ENCODE measurements around the gene SMS. TPM values are rescaled to one million over a fixed set of nuclear protein-coding genes. Genes with fewer than 3 reads are reported as not detected.

SMS gene
- total and polyA plus RNA-seq, 2 experiments from 2014 or later: 185 to 274 TPM

DNA sequence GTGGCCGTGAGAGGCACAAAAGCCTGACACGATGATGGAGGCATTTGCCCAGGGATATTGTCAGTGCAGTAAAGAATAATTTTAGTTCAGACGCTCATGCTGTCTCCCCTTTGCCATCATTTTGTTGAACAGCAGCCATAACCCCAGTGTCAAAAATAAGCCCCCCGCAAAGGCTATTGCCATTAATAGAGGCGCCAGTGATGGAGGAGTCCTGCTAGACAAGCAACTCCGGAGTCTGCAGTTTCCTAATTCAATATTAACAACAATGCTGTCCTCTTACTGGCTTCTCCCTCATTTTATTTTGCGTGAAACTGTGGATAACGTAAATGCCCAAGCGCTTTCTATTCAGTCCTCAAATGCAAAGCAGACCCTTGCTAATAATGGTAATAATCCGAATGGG lies 603 bp upstream of the SMS start:
- DNase-seq (ENCODE audit: low spot score) (no peak), ATAC-seq (no peak)
- no peaks in the 10 kb centered on the region; the same call in 2 of the 3 replicates for H3K9me3 Mint-ChIP-seq
- H3K4me3 Mint-ChIP-seq: peak overlapping the region; percentile 73
- no peaks in the 10 kb centered on the region for H3F3A ChIP-seq (replicated peaks; ENCODE audit: low read depth)
- H3K27ac ChIP-seq (ENCODE audit: low read depth): no peak overlapping the region
- peaks cover 5% of the 10 kb centered on the region; the same call in 1 of the 2 replicates for H4K20me1 ChIP-seq (replicated peaks; ENCODE audit: insufficient read depth)
- H3K27ac Mint-ChIP-seq: peak overlapping the region; percentile 52; the same call in 1 of the 2 replicates
- peaks cover 38% of the 10 kb centered on the region for H3K79me2 ChIP-seq (replicated peaks; ENCODE audit: insufficient read depth)
- H3K36me3 Mint-ChIP-seq (ENCODE audit: low read depth): peaks cover 11% of the 10 kb centered on the region
- peak overlapping the region; percentile 82 for H3K4me2 ChIP-seq
- H3K4me3 ChIP-seq: peak overlapping the region; percentile 53
- TF ChIP-seq POLR2AphosphoS5 (IDR thresholded peaks at IDR 0.05; ENCODE audit: low read depth): no peak
- TF ChIP-seq NANOG (IDR thresholded peaks at IDR 0.05; ENCODE audit: borderline replicate concordance): no peak
- TF ChIP-seq EZH2phosphoT487 (IDR thresholded peaks at IDR 0.05; ENCODE audit: unreplicated experiment): no peak
- TF ChIP-seq, protein P1, sequence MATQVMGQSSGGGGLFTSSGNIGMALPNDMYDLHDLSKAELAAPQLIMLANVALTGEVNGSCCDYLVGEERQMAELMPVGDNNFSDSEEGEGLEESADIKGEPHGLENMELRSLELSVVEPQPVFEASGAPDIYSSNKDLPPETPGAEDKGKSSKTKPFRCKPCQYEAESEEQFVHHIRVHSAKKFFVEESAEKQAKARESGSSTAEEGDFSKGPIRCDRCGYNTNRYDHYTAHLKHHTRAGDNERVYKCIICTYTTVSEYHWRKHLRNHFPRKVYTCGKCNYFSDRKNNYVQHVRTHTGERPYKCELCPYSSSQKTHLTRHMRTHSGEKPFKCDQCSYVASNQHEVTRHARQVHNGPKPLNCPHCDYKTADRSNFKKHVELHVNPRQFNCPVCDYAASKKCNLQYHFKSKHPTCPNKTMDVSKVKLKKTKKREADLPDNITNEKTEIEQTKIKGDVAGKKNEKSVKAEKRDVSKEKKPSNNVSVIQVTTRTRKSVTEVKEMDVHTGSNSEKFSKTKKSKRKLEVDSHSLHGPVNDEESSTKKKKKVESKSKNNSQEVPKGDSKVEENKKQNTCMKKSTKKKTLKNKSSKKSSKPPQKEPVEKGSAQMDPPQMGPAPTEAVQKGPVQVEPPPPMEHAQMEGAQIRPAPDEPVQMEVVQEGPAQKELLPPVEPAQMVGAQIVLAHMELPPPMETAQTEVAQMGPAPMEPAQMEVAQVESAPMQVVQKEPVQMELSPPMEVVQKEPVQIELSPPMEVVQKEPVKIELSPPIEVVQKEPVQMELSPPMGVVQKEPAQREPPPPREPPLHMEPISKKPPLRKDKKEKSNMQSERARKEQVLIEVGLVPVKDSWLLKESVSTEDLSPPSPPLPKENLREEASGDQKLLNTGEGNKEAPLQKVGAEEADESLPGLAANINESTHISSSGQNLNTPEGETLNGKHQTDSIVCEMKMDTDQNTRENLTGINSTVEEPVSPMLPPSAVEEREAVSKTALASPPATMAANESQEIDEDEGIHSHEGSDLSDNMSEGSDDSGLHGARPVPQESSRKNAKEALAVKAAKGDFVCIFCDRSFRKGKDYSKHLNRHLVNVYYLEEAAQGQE (IDR thresholded peaks at IDR 0.05; ENCODE audit: unreplicated experiment): no peak
- no peak for TF ChIP-seq JUNB (IDR thresholded peaks at IDR 0.05; ENCODE audit: unreplicated experiment)
- TF ChIP-seq EZH2 (IDR thresholded peaks at IDR 0.05; ENCODE audit: low read depth, unreplicated experiment): no peak
- TF ChIP-seq ZNF331 (CRISPR knock-in tag; IDR thresholded peaks at IDR 0.05; ENCODE audit: low read depth): no peak
- no peaks in the 10 kb centered on the region for H3K36me3 ChIP-seq (ENCODE audit: insufficient read depth)
- H2AFZ ChIP-seq: no peak overlapping the region; the same call in 1 of the 2 replicates
- peaks cover 31% of the 10 kb centered on the region for H3K4me1 Mint-ChIP-seq
- H3K4me1 ChIP-seq (ENCODE audit: insufficient read depth): peaks cover 21% of the 10 kb centered on the region
- H3K27me3 Mint-ChIP-seq (ENCODE audit: insufficient read depth, low read depth, poor library complexity): peaks cover 2% of the 10 kb centered on the region
- H3K27me3 ChIP-seq (ENCODE audit: insufficient read depth): no peaks in the 10 kb centered on the region
- no peaks in the 10 kb centered on the region for H3K9me2 ChIP-seq (ENCODE audit: insufficient read depth)

- Histone ChIP-seq H3K79me2 (replicated peaks; ENCODE audit: insufficient read depth) (peaks cover 75% of the 10 kb centered on the region), H3K27me3 (ENCODE audit: insufficient read depth) (no peaks in the 10 kb centered on the region), H3K9me2 (ENCODE audit: insufficient read depth) (no peaks in the 10 kb centered on the region), H4K20me1 (replicated peaks; ENCODE audit: insufficient read depth) (peaks cover 14% of the 10 kb centered on the region), H3K4me1 (ENCODE audit: insufficient read depth) (peaks cover 50% of the 10 kb centered on the region), H2AFZ (no peak overlapping the region), H3K27ac (ENCODE audit: low read depth) (peak overlapping the region; percentile 72; the same call in 1 of the 2 replicates), H3K4me3 (peak overlapping the region; percentile 64), H3F3A (replicated peaks; ENCODE audit: low read depth) (no peaks in the 10 kb centered on the region), H3K36me3 (ENCODE audit: insufficient read depth) (no peaks in the 10 kb centered on the region), H3K4me2 (peak overlapping the region; percentile 74)
- Mint-ChIP-seq H3K27me3 (ENCODE audit: insufficient read depth, low read depth, poor library complexity) (peaks cover 8% of the 10 kb centered on the region), H3K4me1 (peaks cover 57% of the 10 kb centered on the region), H3K36me3 (ENCODE audit: low read depth) (peaks cover 11% of the 10 kb centered on the region), H3K4me3 (peak overlapping the region; percentile 57), H3K9me3 (no peaks in the 10 kb centered on the region; the same call in 2 of the 3 replicates), H3K27ac (peak overlapping the region; percentile 26; the same call in 1 of the 2 replicates)
- ATAC-seq (no peak), DNase-seq (ENCODE audit: low spot score) (no peak)
- TF ChIP-seq ZNF331 (CRISPR knock-in tag; IDR thresholded peaks at IDR 0.05; ENCODE audit: low read depth) (no peak), EZH2phosphoT487 (IDR thresholded peaks at IDR 0.05; ENCODE audit: unreplicated experiment) (no peak), JUNB (IDR thresholded peaks at IDR 0.05; ENCODE audit: unreplicated experiment) (no peak), STAT1 (IDR thresholded peaks at IDR 0.05; ENCODE audit: unreplicated experiment) (no peak), CREB1 (CRISPR knock-in tag; IDR thresholded peaks at IDR 0.05; ENCODE audit: low read depth) (no peak)
- TF ChIP-seq, protein P2, sequence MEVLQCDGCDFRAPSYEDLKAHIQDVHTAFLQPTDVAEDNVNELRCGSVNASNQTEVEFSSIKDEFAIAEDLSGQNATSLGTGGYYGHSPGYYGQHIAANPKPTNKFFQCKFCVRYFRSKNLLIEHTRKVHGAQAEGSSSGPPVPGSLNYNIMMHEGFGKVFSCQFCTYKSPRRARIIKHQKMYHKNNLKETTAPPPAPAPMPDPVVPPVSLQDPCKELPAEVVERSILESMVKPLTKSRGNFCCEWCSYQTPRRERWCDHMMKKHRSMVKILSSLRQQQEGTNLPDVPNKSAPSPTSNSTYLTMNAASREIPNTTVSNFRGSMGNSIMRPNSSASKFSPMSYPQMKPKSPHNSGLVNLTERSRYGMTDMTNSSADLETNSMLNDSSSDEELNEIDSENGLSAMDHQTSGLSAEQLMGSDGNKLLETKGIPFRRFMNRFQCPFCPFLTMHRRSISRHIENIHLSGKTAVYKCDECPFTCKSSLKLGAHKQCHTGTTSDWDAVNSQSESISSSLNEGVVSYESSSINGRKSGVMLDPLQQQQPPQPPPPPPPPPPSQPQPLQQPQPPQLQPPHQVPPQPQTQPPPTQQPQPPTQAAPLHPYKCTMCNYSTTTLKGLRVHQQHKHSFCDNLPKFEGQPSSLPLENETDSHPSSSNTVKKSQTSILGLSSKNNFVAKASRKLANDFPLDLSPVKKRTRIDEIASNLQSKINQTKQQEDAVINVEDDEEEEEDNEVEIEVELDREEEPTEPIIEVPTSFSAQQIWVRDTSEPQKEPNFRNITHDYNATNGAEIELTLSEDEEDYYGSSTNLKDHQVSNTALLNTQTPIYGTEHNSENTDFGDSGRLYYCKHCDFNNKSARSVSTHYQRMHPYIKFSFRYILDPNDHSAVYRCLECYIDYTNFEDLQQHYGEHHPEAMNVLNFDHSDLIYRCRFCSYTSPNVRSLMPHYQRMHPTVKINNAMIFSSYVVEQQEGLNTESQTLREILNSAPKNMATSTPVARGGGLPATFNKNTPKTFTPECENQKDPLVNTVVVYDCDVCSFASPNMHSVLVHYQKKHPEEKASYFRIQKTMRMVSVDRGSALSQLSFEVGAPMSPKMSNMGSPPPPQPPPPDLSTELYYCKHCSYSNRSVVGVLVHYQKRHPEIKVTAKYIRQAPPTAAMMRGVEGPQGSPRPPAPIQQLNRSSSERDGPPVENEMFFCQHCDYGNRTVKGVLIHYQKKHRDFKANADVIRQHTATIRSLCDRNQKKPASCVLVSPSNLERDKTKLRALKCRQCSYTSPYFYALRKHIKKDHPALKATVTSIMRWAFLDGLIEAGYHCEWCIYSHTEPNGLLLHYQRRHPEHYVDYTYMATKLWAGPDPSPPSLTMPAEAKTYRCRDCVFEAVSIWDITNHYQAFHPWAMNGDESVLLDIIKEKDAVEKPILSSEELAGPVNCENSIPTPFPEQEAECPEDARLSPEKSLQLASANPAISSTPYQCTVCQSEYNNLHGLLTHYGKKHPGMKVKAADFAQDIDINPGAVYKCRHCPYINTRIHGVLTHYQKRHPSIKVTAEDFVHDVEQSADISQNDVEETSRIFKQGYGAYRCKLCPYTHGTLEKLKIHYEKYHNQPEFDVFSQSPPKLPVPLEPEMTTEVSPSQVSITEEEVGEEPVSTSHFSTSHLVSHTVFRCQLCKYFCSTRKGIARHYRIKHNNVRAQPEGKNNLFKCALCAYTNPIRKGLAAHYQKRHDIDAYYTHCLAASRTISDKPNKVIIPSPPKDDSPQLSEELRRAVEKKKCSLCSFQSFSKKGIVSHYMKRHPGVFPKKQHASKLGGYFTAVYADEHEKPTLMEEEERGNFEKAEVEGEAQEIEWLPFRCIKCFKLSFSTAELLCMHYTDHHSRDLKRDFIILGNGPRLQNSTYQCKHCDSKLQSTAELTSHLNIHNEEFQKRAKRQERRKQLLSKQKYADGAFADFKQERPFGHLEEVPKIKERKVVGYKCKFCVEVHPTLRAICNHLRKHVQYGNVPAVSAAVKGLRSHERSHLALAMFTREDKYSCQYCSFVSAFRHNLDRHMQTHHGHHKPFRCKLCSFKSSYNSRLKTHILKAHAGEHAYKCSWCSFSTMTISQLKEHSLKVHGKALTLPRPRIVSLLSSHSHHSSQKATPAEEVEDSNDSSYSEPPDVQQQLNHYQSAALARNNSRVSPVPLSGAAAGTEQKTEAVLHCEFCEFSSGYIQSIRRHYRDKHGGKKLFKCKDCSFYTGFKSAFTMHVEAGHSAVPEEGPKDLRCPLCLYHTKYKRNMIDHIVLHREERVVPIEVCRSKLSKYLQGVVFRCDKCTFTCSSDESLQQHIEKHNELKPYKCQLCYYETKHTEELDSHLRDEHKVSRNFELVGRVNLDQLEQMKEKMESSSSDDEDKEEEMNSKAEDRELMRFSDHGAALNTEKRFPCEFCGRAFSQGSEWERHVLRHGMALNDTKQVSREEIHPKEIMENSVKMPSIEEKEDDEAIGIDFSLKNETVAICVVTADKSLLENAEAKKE (CRISPR knock-in tag; IDR thresholded peaks at IDR 0.05): no peak
Measured at GRCh38 chrX:21943460-21944135, 3.1 kb downstream of the SMS start.
